Stomach (tissue), 9 donors: ENCODE results near the gene FBXL4. TPM values are rescaled to one million over a fixed set of nuclear protein-coding genes. Genes with fewer than 3 reads are reported as not detected.

Source experiments
- DNase-seq, 2 donors: peaks; one replicate each; pipeline versions ENCODE4 v3.0.0 to v3.0.0-alpha.2; 2013 to 2019
- H3K27ac ChIP-seq, 5 donors: fragments of 200-600 bp in 4 of 5; sonication (generic) in 4 of 5; one replicate each; pipeline ENCODE4 v1.5.1; 2013 to 2019; ENCODE audit warnings: mild to moderate bottlenecking in 1 of 5, moderate library complexity in 1 of 5
- H3K27me3 ChIP-seq, 3 donors: fragments of 200-600 bp; sonication (generic); one replicate each; pipeline ENCODE4 v1.5.1; 2017 to 2019; ENCODE audit warnings: mixed run types in 1 of 3
- H3K36me3 ChIP-seq, 4 donors: fragments of 200-600 bp; sonication (generic); 1 replicate in 3 of 4; 2 replicates in 1 of 4; pipeline ENCODE4 v1.5.1; 2016 to 2019
- H3K4me1 ChIP-seq, 4 donors: fragments of 200-600 bp; sonication (generic); one replicate each; pipeline ENCODE4 v1.5.1; 2016 to 2019
- H3K4me3 ChIP-seq, 4 donors: fragments of 200-600 bp; sonication (generic) in 3 of 4; one replicate each; pipeline ENCODE4 v1.5.1; 2016 to 2019; ENCODE audit warnings: mild to moderate bottlenecking in 1 of 4
- H3K9me3 ChIP-seq, 4 donors: fragments of 200-600 bp; sonication (generic); one replicate each; pipeline ENCODE4 v1.5.1; 2016 to 2019
- EP300 ChIP-seq: sonication (generic); formaldehyde crosslinking; IDR thresholded peaks from one replicate; pipeline ENCODE4 v1.6.1; 2017; ENCODE audit warnings: antibody characterized with exemption
- POLR2A ChIP-seq, 4 donors: fragments of 450-650 bp; IDR thresholded peaks; one replicate each; pipeline ENCODE4 v1.6.1; 2016; ENCODE audit warnings: antibody characterized with exemption in 4 of 4, control low read depth in 2 of 4, mild to moderate bottlenecking in 1 of 4, moderate library complexity in 1 of 4
- POLR2AphosphoS5 ChIP-seq, 3 donors: sonication (generic); formaldehyde crosslinking; IDR thresholded peaks; one replicate each; pipeline ENCODE4 v1.6.1; 2016; ENCODE audit warnings: antibody characterized with exemption in 3 of 3
- WGBS, 5 donors: extraction: QIAGEN DNeasy Blood & Tissue Kit in 3 of 5; methylation state at CpG; one replicate each; pipeline versions ENCODE4 v1.1.5 to v1.1.7; 2013 to 2018; 5-methylcytosine and 5-hydroxymethylcytosine counted together
- intact Hi-C: fragments of 100-400 bp; cut with DNase I; formaldehyde crosslinking; loops from one replicate; pipeline ENCODE4 v1.15.1; 2023; ENCODE audit warnings: low total_unique reads
- polyA plus RNA-seq, 3 donors: library from polyadenylated mRNA; stranded (reverse); fragments of 200-250 nt; gene quantifications; one replicate each; pipeline ENCODE4 v1.2.3, GENCODE V29; 2013
- total RNA-seq, 5 donors: library from RNA; depleted of rRNA; stranded (reverse); fragments of >200 nt; gene quantifications; one replicate each; pipeline versions ENCODE4 v1.1.0 to v1.2.3, GENCODE V29; 2014 to 2016
- TF ChIP-seq, protein P1 (sequence below), 7 experiments: fragments of 450-650 bp in 4 of 7; fragments of 200-600 bp in 3 of 7; sonication (generic) in 3 of 7; IDR thresholded peaks; one replicate each; pipeline ENCODE4 v1.5.1; 2016 to 2019; ENCODE audit warnings: antibody characterized with exemption in 7 of 7, control low read depth in 2 of 7, mild to moderate bottlenecking in 1 of 7
- donor health status: healthy with polysubstance abuse.
- donor health status: Bipolar disorder and iron deficiency.
- donor health status: healthy.

Gene FBXL4
- total and polyA plus RNA-seq, 8 donors, result 2.6 to 37.1 (median 7.6) TPM

DNA sequence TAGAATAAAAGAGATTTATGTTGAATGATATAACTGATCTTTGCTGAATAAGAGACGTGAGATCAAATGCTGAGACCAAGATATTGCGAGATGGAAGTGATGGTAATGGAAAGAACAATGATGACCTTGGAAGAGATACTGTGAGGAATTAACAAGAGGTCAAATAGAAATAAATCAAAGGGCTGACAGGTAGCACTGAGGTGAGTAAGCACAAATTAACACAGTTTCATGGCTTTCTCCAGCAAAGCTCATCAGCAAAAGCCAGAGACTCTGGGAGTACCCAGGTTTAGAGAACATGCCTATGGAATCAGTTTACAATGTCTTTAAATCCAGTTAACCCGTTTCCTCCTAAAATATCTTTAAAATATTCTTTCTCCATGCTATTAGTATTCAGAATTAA, 60.1 kb downstream of the FBXL4 start:
- peaks cover 0 to 53% (median 42%) of the 10 kb centered on the region in 4 donors for H3K36me3 ChIP-seq
- no peaks in the 10 kb centered on the region for H3K27me3 ChIP-seq
- no peak overlapping the region for H3K4me3 ChIP-seq
- H3K27ac ChIP-seq, result no peak overlapping the region
- DNase-seq, result no peak
- no peaks in the 10 kb centered on the region for H3K9me3 ChIP-seq
- TF ChIP-seq, protein P1, sequence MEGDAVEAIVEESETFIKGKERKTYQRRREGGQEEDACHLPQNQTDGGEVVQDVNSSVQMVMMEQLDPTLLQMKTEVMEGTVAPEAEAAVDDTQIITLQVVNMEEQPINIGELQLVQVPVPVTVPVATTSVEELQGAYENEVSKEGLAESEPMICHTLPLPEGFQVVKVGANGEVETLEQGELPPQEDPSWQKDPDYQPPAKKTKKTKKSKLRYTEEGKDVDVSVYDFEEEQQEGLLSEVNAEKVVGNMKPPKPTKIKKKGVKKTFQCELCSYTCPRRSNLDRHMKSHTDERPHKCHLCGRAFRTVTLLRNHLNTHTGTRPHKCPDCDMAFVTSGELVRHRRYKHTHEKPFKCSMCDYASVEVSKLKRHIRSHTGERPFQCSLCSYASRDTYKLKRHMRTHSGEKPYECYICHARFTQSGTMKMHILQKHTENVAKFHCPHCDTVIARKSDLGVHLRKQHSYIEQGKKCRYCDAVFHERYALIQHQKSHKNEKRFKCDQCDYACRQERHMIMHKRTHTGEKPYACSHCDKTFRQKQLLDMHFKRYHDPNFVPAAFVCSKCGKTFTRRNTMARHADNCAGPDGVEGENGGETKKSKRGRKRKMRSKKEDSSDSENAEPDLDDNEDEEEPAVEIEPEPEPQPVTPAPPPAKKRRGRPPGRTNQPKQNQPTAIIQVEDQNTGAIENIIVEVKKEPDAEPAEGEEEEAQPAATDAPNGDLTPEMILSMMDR (IDR thresholded peaks at IDR 0.05), result no peak
- TF ChIP-seq POLR2A (IDR thresholded peaks at IDR 0.05), result no peak
- intact Hi-C loops, result no loop called here
- 91 to 96% (median 95%) methylated on average over 3 of the region's 3 CpGs for WGBS, 5 donors
- no peaks in the 10 kb centered on the region for H3K4me1 ChIP-seq

DNA sequence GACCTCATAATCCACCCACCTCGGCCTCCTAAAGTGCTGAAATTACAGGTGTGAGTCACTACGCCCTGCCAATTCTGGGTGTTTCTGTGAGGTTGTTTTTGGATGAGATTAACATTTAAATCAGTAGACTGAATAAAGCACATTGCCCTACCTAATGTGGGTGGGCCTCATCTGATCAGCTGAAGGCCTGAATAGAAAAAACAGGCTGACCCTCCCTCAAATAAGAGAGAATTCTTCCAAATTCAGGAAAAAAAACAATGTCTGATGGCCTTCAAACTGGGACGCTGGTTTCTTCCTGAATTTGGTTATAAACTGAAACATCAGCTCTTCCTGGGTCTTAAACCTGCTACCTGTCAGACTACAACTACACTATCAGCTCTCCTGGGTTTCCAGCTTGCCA, 62.4 kb downstream of the FBXL4 start:
- no peak overlapping the region for H3K27ac ChIP-seq
- TF ChIP-seq POLR2A (IDR thresholded peaks at IDR 0.05) (no peak), POLR2AphosphoS5 (IDR thresholded peaks at IDR 0.05) (no peak), EP300 (no peak)
- TF ChIP-seq, protein P1 (IDR thresholded peaks at IDR 0.05), result no peak
- WGBS, 5 donors, result 94 to 100% (median 96%) methylated on average over 3 of the region's 3 CpGs
- no peaks in the 10 kb centered on the region for H3K27me3 ChIP-seq
- no peak for DNase-seq
- no peaks in the 10 kb centered on the region for H3K9me3 ChIP-seq
- H3K4me3 ChIP-seq, result no peak overlapping the region
- intact Hi-C loops, result no loop called here
- H3K36me3 ChIP-seq, result peaks cover 0 to 37% (median 32%) of the 10 kb centered on the region in 4 donors
- no peaks in the 10 kb centered on the region for H3K4me1 ChIP-seq

DNA sequence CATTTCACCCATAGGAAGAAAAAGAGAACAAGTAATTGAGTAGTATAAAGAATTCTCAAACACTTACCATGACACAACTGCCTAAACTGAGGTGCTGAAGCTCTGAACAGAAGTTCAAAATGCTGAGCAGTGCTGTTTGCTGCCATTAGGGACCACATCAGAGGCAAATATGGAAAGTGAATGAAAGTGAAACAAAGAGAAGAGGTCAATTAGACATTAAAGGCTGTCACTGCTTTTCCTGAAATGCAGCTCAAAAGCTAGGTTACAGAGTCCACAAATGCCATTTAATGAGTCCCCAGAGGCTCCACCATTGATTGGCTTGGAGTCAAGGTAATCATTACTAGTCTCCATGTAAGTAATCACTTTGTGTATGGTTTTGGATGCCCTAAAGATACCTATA, 67.3 kb downstream of the FBXL4 start:
- Histone ChIP-seq H3K9me3 (no peaks in the 10 kb centered on the region), H3K4me1 (no peaks in the 10 kb centered on the region), H3K27ac (no peak overlapping the region), H3K4me3 (no peak overlapping the region), H3K36me3 (peaks cover 0 to 50% (median 39%) of the 10 kb centered on the region in 4 donors), H3K27me3 (no peaks in the 10 kb centered on the region)
- no peak for TF ChIP-seq EP300
- TF ChIP-seq, protein P1 (IDR thresholded peaks at IDR 0.05), result no peak
- TF ChIP-seq POLR2A (IDR thresholded peaks at IDR 0.05), result no peak
- no peak for TF ChIP-seq POLR2AphosphoS5 (IDR thresholded peaks at IDR 0.05)
- intact Hi-C loops, result no loop called here
- peak in 1 of 2 donors; percentile 11 for DNase-seq

DNA sequence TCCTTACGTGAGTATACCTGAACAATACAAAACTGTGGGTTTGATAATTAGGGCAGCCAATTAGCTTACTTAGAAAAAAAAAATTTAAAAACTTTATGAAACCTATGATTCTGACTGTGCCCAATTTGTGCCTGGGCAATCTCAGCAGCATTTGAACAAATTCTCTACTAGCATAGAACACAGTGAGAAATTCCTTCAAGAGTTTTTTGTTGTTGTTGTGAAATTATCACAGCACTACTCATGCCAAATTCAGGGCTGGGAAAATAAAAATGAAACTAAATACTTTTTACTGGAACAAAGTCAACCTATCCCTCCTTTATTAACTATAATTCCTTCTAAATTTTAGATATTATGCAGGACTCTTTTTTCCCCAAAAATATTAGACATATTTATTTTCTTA, 70.5 kb downstream of the FBXL4 start:
- DNase-seq, result no peak
- TF ChIP-seq EP300 (no peak), POLR2AphosphoS5 (IDR thresholded peaks at IDR 0.05) (no peak), POLR2A (IDR thresholded peaks at IDR 0.05) (no peak)
- TF ChIP-seq, protein P1 (IDR thresholded peaks at IDR 0.05), result no peak
- Histone ChIP-seq H3K4me1 (no peaks in the 10 kb centered on the region), H3K27me3 (no peaks in the 10 kb centered on the region), H3K27ac (no peak overlapping the region), H3K4me3 (no peak overlapping the region), H3K9me3 (no peaks in the 10 kb centered on the region), H3K36me3 (peaks cover 0 to 51% (median 42%) of the 10 kb centered on the region in 4 donors)
- intact Hi-C loops, result no loop called here
- 0 to 100% (median 8%) methylated on average over 1 of the region's 1 CpG for WGBS, 5 donors
